SK-N-SH (cell line): Measurements from ENCODE around the gene GNG11.

Experiments
- EZH2phosphoT487 ChIP-seq: fragments of 200-600 bp; sonication (generic); IDR thresholded peaks from 2 replicates; pipeline ENCODE4 v1.6.1; 2017; ENCODE audit warnings: low read depth, mixed run types, mild to moderate bottlenecking, antibody characterized with exemption, moderate library complexity, borderline replicate concordance
- GATA2 ChIP-seq: sonication (generic); formaldehyde crosslinking; IDR thresholded peaks from 2 replicates; pipeline ENCODE4 v1.5.0; 2020; ENCODE audit warnings: mild to moderate bottlenecking, missing genetic modification reagents
- JUND ChIP-seq: IDR thresholded peaks from 2 replicates; pipeline ENCODE4 v1.4.0; 2012
- MAX ChIP-seq: IDR thresholded peaks from 2 replicates; pipeline ENCODE4 v1.4.0; 2012; ENCODE audit warnings: low read depth
- POLR2AphosphoS5 ChIP-seq: IDR thresholded peaks from 2 replicates; pipeline ENCODE4 v1.6.1; 2012; ENCODE audit warnings: low read depth, low read length
- RAD21 ChIP-seq: IDR thresholded peaks from 2 replicates; pipeline ENCODE4 v1.6.1; 2012; ENCODE audit warnings: mild to moderate bottlenecking, low read length
- RFX5 ChIP-seq: IDR thresholded peaks from 2 replicates; pipeline ENCODE4 v1.6.1; 2012; ENCODE audit warnings: mild to moderate bottlenecking, improper control_type of control experiment, low read length
- SMC3 ChIP-seq: IDR thresholded peaks from 2 replicates; pipeline ENCODE4 v1.6.1; 2012; ENCODE audit warnings: low read depth, low read length, improper control_type of control experiment
- YY1 ChIP-seq: IDR thresholded peaks from 2 replicates; pipeline ENCODE4 v1.4.0; 2012; ENCODE audit warnings: low read depth, mild to moderate bottlenecking
- TF ChIP-seq, protein P1 (sequence below): fragments of 150-350 bp; IDR thresholded peaks from 2 replicates; pipeline ENCODE4 v1.6.1; 2017; ENCODE audit warnings: antibody characterized with exemption, low read length, low read depth, borderline replicate concordance
- TF ChIP-seq, protein P2 (sequence below): fragments of 200-600 bp; sonication (generic); IDR thresholded peaks from 2 replicates; pipeline ENCODE4 v1.6.1; 2017; ENCODE audit warnings: antibody characterized with exemption, mild to moderate bottlenecking, moderate library complexity
- TF ChIP-seq, protein P3 (sequence below): IDR thresholded peaks from 2 replicates; pipeline ENCODE4 v1.6.1; 2012; ENCODE audit warnings: mild to moderate bottlenecking, low read depth, low read length, moderate library complexity

DNA sequence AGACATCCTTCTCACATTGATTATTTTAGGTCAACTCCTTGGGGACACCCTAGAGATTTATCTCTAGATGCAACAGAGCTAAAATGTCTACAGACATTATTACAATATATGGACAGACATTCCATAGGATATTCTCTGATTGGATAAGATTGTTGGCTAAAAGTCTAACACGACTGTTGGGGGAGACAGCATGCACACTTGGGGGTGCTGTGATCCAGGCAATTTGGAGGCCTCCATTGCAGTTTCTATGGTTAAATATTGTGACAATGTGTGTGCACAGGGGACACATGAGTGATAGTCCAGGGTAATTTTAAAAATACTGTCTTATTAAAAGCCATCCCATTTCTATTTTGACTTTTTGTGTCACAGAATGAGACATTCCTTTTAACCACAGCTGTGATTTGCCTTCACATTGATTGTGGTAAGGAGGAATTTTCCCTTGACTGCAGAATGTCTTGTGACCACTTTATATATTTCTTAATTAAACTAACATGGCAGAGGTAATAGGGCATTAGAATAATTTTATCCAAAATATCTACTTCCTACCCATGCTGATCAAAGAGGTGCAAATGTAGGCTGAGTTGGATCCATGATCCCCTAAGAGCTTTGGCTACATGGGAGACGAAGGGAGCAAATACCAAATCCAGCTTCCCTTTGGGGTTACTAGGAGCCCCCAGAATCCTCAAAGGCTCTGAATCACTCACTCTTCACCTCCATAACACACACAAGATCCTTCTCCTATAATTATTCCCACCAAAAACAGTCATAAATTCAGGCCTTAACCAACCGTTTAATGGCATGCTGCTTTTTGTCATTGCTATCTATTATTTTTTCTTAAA lies 38.2 kb upstream of the GNG11 start:
- TF ChIP-seq YY1: no peak
- no peak for TF ChIP-seq POLR2AphosphoS5
- TF ChIP-seq GATA2: no peak
- TF ChIP-seq EZH2phosphoT487: no peak
- TF ChIP-seq JUND: no peak
- TF ChIP-seq, protein P1, sequence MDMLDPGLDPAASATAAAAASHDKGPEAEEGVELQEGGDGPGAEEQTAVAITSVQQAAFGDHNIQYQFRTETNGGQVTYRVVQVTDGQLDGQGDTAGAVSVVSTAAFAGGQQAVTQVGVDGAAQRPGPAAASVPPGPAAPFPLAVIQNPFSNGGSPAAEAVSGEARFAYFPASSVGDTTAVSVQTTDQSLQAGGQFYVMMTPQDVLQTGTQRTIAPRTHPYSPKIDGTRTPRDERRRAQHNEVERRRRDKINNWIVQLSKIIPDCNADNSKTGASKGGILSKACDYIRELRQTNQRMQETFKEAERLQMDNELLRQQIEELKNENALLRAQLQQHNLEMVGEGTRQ: no peak
- no peak for TF ChIP-seq MAX
- TF ChIP-seq, protein P2, sequence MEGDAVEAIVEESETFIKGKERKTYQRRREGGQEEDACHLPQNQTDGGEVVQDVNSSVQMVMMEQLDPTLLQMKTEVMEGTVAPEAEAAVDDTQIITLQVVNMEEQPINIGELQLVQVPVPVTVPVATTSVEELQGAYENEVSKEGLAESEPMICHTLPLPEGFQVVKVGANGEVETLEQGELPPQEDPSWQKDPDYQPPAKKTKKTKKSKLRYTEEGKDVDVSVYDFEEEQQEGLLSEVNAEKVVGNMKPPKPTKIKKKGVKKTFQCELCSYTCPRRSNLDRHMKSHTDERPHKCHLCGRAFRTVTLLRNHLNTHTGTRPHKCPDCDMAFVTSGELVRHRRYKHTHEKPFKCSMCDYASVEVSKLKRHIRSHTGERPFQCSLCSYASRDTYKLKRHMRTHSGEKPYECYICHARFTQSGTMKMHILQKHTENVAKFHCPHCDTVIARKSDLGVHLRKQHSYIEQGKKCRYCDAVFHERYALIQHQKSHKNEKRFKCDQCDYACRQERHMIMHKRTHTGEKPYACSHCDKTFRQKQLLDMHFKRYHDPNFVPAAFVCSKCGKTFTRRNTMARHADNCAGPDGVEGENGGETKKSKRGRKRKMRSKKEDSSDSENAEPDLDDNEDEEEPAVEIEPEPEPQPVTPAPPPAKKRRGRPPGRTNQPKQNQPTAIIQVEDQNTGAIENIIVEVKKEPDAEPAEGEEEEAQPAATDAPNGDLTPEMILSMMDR: no peak
- TF ChIP-seq, protein P3, sequence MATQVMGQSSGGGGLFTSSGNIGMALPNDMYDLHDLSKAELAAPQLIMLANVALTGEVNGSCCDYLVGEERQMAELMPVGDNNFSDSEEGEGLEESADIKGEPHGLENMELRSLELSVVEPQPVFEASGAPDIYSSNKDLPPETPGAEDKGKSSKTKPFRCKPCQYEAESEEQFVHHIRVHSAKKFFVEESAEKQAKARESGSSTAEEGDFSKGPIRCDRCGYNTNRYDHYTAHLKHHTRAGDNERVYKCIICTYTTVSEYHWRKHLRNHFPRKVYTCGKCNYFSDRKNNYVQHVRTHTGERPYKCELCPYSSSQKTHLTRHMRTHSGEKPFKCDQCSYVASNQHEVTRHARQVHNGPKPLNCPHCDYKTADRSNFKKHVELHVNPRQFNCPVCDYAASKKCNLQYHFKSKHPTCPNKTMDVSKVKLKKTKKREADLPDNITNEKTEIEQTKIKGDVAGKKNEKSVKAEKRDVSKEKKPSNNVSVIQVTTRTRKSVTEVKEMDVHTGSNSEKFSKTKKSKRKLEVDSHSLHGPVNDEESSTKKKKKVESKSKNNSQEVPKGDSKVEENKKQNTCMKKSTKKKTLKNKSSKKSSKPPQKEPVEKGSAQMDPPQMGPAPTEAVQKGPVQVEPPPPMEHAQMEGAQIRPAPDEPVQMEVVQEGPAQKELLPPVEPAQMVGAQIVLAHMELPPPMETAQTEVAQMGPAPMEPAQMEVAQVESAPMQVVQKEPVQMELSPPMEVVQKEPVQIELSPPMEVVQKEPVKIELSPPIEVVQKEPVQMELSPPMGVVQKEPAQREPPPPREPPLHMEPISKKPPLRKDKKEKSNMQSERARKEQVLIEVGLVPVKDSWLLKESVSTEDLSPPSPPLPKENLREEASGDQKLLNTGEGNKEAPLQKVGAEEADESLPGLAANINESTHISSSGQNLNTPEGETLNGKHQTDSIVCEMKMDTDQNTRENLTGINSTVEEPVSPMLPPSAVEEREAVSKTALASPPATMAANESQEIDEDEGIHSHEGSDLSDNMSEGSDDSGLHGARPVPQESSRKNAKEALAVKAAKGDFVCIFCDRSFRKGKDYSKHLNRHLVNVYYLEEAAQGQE: no peak
- no peak for TF ChIP-seq RFX5
- peak; percentile 19; the same call in 1 of the 2 replicates for TF ChIP-seq RAD21
- TF ChIP-seq SMC3: no peak
